Activated naive CD8-positive, alpha-beta T cell (primary cell): Measurements from ENCODE around the gene RORC.
A peak's percentile ranks its signal among the peaks of the same experiment; 100 is the strongest.

Experiments used
- H3K27ac Mint-ChIP-seq: one replicate; pipeline ENCODE4 v1.8.0; 2021; ENCODE audit warnings: mixed read lengths
- H3K27me3 Mint-ChIP-seq: one replicate; pipeline ENCODE4 v1.8.0; 2021; ENCODE audit warnings: mixed read lengths
- H3K36me3 Mint-ChIP-seq: one replicate; pipeline ENCODE4 v1.8.0; 2021; ENCODE audit warnings: mixed read lengths
- H3K4me1 Mint-ChIP-seq: one replicate; pipeline ENCODE4 v1.8.0; 2021; ENCODE audit warnings: low read depth, mixed read lengths
- H3K4me3 Mint-ChIP-seq: one replicate; pipeline ENCODE4 v1.8.0; 2021; ENCODE audit warnings: mild to moderate bottlenecking, mixed read lengths
- H3K9me3 Mint-ChIP-seq: one replicate; pipeline ENCODE4 v1.8.0; 2021; ENCODE audit warnings: low read depth, mixed read lengths

The RORC gene

GRCh38 chr1:151825204-151825603 is 6.4 kb downstream of the RORC start:
- Mint-ChIP-seq H3K4me1 (peaks cover 58% of the 10 kb centered on the region), H3K9me3 (no peaks in the 10 kb centered on the region), H3K4me3 (no peak overlapping the region), H3K27me3 (no peaks in the 10 kb centered on the region), H3K36me3 (no peaks in the 10 kb centered on the region), H3K27ac (no peak overlapping the region)

- Mint-ChIP-seq H3K9me3 (no peaks in the 10 kb centered on the region), H3K27ac (no peak overlapping the region), H3K27me3 (no peaks in the 10 kb centered on the region), H3K4me3 (no peak overlapping the region), H3K4me1 (peaks cover 42% of the 10 kb centered on the region), H3K36me3 (no peaks in the 10 kb centered on the region)
Measured at GRCh38 chr1:151823175-151823574, 8.4 kb downstream of the RORC start.

- no peaks in the 10 kb centered on the region for H3K9me3 Mint-ChIP-seq
- H3K4me1 Mint-ChIP-seq, result peaks cover 36% of the 10 kb centered on the region
- no peaks in the 10 kb centered on the region for H3K27me3 Mint-ChIP-seq
- no peaks in the 10 kb centered on the region for H3K36me3 Mint-ChIP-seq
- H3K27ac Mint-ChIP-seq, result no peak overlapping the region
- no peak overlapping the region for H3K4me3 Mint-ChIP-seq
Measured at GRCh38 chr1:151822404-151822803, 9.2 kb downstream of the RORC start.

- Mint-ChIP-seq H3K9me3 (no peaks in the 10 kb centered on the region), H3K27me3 (no peaks in the 10 kb centered on the region), H3K4me3 (no peak overlapping the region), H3K4me1 (peaks cover 39% of the 10 kb centered on the region), H3K27ac (no peak overlapping the region), H3K36me3 (no peaks in the 10 kb centered on the region)
Measured at GRCh38 chr1:151820940-151821339, 10.7 kb downstream of the RORC start.

- Mint-ChIP-seq H3K27me3 (no peaks in the 10 kb centered on the region), H3K36me3 (no peaks in the 10 kb centered on the region), H3K9me3 (no peaks in the 10 kb centered on the region), H3K4me1 (peaks cover 43% of the 10 kb centered on the region), H3K27ac (no peak overlapping the region), H3K4me3 (peak overlapping the region; percentile 10)
Measured at GRCh38 chr1:151819976-151820623, 11.5 kb downstream of the RORC start.

GRCh38 chr1:151819227-151819835 is 12.3 kb downstream of the RORC start:
- Mint-ChIP-seq H3K36me3 (no peaks in the 10 kb centered on the region), H3K4me1 (peaks cover 45% of the 10 kb centered on the region), H3K27me3 (no peaks in the 10 kb centered on the region), H3K4me3 (no peak overlapping the region), H3K27ac (no peak overlapping the region), H3K9me3 (no peaks in the 10 kb centered on the region)

- no peak overlapping the region for H3K4me3 Mint-ChIP-seq
- no peaks in the 10 kb centered on the region for H3K9me3 Mint-ChIP-seq
- no peak overlapping the region for H3K27ac Mint-ChIP-seq
- no peaks in the 10 kb centered on the region for H3K36me3 Mint-ChIP-seq
- no peaks in the 10 kb centered on the region for H3K27me3 Mint-ChIP-seq
- H3K4me1 Mint-ChIP-seq, result peaks cover 46% of the 10 kb centered on the region
Measured at GRCh38 chr1:151817353-151817730, 14.3 kb downstream of the RORC start.

GRCh38 chr1:151816548-151817352 is 14.9 kb downstream of the RORC start:
- peaks cover 41% of the 10 kb centered on the region for H3K4me1 Mint-ChIP-seq
- no peaks in the 10 kb centered on the region for H3K27me3 Mint-ChIP-seq
- no peak overlapping the region for H3K4me3 Mint-ChIP-seq
- no peak overlapping the region for H3K27ac Mint-ChIP-seq
- H3K36me3 Mint-ChIP-seq, result no peaks in the 10 kb centered on the region
- H3K9me3 Mint-ChIP-seq, result no peaks in the 10 kb centered on the region

- H3K27ac Mint-ChIP-seq, result no peak overlapping the region
- no peak overlapping the region for H3K4me3 Mint-ChIP-seq
- no peaks in the 10 kb centered on the region for H3K36me3 Mint-ChIP-seq
- no peaks in the 10 kb centered on the region for H3K27me3 Mint-ChIP-seq
- H3K9me3 Mint-ChIP-seq, result no peaks in the 10 kb centered on the region
- H3K4me1 Mint-ChIP-seq, result peaks cover 32% of the 10 kb centered on the region
Measured at GRCh38 chr1:151815716-151816327, 15.8 kb downstream of the RORC start.

- H3K27ac Mint-ChIP-seq, result no peak overlapping the region
- H3K27me3 Mint-ChIP-seq, result no peaks in the 10 kb centered on the region
- H3K4me1 Mint-ChIP-seq, result peaks cover 27% of the 10 kb centered on the region
- no peak overlapping the region for H3K4me3 Mint-ChIP-seq
- no peaks in the 10 kb centered on the region for H3K9me3 Mint-ChIP-seq
- no peaks in the 10 kb centered on the region for H3K36me3 Mint-ChIP-seq
Measured at GRCh38 chr1:151814971-151815545, 16.5 kb downstream of the RORC start.

- Mint-ChIP-seq H3K27ac (no peak overlapping the region), H3K4me1 (peaks cover 24% of the 10 kb centered on the region), H3K36me3 (no peaks in the 10 kb centered on the region), H3K4me3 (no peak overlapping the region), H3K9me3 (no peaks in the 10 kb centered on the region), H3K27me3 (no peaks in the 10 kb centered on the region)
Measured at GRCh38 chr1:151814426-151814825, 17.2 kb downstream of the RORC start.

GRCh38 chr1:151813271-151813977 is 18.2 kb downstream of the RORC start:
- peaks cover 24% of the 10 kb centered on the region for H3K4me1 Mint-ChIP-seq

GRCh38 chr1:151811181-151811580 is 20.4 kb downstream of the RORC start:
- Mint-ChIP-seq H3K27ac (no peak overlapping the region), H3K36me3 (no peaks in the 10 kb centered on the region), H3K4me1 (peaks cover 19% of the 10 kb centered on the region), H3K27me3 (no peaks in the 10 kb centered on the region), H3K9me3 (no peaks in the 10 kb centered on the region), H3K4me3 (no peak overlapping the region)

More at GRCh38 chr1:151813271-151813977, 18.2 kb downstream of the RORC start:
- H3K9me3 Mint-ChIP-seq, result no peaks in the 10 kb centered on the region
- H3K4me3 Mint-ChIP-seq, result no peak overlapping the region
- no peaks in the 10 kb centered on the region for H3K36me3 Mint-ChIP-seq
- H3K27ac Mint-ChIP-seq, result no peak overlapping the region
- H3K27me3 Mint-ChIP-seq, result no peaks in the 10 kb centered on the region

GRCh38 chr1:151809985-151810556 is 21.5 kb downstream of the RORC start:
- H3K27ac Mint-ChIP-seq, result no peak overlapping the region
- no peaks in the 10 kb centered on the region for H3K9me3 Mint-ChIP-seq
- no peaks in the 10 kb centered on the region for H3K36me3 Mint-ChIP-seq
- no peaks in the 10 kb centered on the region for H3K27me3 Mint-ChIP-seq
- no peak overlapping the region for H3K4me3 Mint-ChIP-seq
- peaks cover 9% of the 10 kb centered on the region for H3K4me1 Mint-ChIP-seq
